Activated T-cell treated with anti-CD3 and anti-CD28 coated beads, Interleukin-2, amount 50 U/mL, for 1 hour (primary cell): ENCODE results near the gene FAXDC2.

Source experiments
- DNase-seq: peaks from one replicate; pipeline ENCODE4 v3.0.0-alpha.2; 2020

The FAXDC2 gene

DNA sequence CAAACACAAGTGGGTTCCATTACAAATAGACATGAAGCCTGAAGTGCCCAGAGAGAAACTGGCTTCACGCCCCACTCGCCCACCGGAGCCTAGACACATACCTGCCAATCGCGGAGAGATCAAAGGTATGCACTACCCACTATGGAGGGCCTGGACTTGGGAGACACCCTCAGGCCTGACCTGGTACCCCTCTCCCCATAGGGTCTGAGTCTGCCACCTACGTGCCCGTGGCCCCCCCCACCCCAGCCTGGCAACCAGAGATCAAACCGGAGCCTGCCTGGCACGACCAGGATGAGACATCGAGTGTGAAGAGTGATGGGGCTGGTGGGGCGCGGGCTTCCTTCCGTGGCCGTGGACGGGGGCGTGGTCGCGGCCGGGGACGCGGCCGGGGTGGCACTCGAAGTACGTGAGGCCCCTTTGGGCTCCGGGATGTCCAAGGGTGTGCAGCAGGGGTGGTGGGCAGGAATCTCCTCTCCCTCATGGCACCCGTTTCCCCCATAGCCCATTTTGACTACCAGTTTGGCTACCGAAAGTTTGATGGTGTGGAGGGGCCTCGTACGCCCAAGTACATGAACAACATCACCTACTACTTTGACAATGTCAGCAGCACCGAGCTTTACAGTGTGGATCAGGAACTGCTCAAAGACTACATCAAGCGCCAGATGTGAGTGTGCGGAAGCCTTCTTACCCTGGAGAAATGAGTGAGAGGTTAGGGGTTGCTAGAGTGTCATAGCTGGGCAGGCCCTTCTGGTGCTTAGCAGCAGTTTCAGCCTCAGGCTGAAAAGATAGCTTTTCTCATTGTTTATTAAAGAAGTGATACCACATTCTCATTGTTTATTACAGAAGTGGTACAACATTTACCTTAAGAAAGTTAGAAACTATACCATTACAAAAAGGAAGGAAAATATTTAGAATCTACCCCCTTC, 56.5 kb downstream of the FAXDC2 start:
- no peak for DNase-seq

DNA sequence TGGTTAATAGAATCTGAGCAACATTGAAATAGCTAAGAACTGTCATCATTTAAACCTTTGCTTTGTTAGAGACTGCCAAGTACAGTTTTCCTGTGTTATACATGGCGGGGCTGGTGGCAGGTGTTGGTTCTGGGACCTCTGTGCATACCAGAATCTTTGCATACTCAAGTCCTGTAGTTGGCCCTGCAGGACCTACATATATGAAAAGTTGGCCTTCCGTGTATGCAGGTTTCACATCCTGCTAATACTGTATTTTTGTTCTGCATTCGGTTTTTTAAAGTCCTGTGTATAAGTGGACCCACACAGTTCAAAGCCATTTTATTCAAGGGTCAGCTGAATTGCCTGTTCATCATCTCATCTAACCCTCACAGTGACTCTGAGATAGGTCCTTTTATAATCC, 58.9 kb downstream of the FAXDC2 start:
- DNase-seq = no peak

DNA sequence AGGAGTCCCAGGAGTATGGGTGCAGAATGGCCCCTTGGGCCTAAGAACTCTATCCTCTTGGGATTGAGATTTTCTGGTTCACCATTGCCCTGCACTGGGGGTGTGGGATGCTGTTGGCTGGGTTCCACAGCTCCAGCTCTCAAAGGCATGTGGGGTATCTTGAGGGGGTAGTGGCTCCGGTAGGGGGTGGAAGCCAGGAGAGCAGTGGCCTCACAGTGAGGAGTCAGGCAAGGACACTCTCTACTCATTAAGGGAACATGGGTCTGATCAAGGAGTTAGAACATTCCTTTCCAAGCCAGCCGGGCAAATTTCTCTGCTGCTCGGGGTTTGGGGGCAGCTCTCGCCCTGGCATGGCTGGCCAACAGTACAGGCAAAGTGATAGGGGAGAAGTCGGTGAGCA, 62.2 kb downstream of the FAXDC2 start:
- DNase-seq = no peak

DNA sequence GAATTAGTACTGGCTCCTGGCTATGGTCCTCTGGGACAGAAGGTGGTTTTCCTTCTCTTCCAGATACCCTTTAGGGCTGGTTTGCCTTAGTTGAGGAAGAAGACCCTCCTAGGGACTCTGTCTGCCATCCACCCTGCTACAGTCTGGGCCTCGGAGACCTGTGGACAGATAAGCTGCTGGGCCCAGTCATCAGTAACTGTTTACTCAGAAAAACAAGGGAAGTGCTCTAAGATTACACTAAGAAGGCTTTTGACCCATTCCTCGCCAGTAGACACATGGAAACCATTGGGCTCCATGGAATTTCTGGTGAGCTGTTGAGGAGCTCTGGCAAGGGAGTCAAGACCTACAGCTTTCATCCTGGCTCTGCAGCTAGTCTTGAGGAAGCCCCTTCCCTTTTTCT, 64.0 kb downstream of the FAXDC2 start:
- DNase-seq = no peak

DNA sequence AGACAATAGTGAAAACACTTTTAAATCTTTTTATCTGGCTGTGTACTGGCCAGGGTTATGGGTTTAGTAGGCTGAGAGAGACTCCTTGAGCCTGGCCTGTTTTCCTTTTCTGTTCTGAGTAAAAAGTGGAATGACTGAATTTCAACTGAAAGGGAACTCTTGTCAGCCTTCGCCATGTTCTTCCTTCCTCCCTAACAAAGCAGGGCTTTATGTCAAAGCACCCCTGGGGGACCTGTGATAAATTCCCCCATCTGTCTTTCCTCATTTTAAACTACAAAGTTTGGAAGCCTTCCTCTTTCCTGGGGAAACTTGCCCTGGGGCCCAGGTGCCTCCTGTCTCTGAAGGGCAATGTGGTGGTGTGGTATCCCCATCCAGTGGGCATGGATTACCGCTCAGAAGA, 65.5 kb downstream of the FAXDC2 start:
- DNase-seq = no peak

DNA sequence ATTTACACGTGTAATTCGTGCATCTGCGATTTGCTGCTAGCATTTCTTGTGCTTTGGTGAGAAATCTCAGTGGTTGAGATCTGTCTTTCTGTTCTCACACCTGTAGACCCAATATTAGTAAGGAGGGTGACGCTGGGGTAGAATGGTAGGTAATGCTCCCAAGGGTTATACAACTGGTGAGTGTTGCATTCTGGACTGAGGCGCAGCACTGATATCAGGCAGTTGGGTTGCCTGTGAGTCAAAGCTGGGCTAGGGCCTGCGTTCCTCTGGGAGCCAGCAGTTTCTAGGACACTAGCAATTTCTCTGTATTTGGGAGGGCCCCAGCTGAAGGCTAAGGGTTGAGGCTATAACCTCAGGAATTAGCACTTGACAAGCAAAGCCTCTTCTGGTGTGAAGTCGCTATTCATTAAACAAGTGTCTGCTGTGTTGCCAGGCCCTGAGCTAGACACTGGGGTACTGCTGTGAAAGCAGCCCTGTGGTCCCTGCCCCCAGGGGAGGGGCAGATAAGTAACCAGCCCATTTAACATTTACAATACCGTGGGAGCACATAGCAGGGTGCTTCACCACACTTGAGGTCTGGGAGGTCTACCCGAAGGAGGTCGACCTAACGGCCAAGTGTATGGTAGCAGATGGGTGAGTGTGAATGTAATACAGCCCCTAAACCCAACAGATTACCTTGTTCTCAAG, 66.5 kb downstream of the FAXDC2 start:
- DNase-seq = no peak

DNA sequence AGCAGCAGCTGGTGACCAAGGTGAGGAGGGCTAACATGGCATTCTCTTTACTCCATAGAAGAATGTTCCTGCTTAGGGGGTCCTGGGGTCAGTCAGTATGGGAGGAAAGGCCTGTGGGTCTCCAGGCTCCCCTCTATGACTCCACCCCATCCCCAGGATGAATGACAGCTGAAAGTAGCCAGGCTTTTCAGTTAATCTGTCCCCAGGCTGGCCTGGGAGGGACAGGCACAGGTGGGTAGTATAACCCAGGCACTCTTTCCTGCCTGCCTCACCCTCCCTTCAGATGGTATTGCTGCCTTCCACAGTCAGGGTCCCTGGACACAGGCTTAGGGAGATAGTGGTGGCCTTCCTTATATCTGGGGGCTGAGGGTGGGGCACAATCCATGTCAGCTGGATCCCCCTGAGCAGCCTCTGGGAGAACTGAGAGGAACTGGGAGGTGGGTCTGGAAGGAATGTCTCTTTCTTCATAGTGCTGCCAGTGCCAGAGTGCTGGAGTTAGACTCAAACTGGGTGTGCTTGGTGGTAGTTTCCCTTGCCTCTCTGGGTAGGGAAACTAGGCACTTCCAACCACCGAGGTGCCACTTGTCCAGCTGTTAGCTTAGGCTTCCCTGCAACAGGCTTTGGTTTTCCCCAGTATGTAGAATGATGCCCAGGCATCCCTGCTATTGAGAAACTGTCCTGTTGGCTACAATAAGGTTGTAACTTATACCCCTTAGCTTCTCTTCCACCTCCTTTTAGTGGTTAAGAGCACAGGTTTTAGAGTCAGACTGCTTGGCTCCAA, 67.4 kb downstream of the FAXDC2 start:
- no peak for DNase-seq

DNA sequence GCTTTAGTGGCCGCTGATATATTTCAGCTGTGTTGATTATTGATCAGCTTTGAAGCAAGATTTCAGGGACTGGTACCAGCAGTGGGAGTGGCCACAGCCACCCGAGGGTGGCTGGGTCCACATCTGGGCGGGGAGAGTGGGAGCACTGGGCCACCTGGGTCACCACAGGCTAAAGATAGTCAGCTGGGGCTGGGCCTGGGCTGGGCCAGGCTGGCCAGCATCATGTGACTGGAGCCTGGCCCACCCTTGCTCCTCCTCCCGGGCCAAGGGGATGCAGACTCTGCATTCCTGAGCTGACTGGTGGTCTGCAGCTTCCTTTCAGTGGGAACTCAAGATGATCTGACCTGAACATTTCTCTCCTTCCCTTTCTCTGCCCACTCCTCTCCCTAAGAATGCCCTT, 68.1 kb downstream of the FAXDC2 start:
- DNase-seq = no peak

DNA sequence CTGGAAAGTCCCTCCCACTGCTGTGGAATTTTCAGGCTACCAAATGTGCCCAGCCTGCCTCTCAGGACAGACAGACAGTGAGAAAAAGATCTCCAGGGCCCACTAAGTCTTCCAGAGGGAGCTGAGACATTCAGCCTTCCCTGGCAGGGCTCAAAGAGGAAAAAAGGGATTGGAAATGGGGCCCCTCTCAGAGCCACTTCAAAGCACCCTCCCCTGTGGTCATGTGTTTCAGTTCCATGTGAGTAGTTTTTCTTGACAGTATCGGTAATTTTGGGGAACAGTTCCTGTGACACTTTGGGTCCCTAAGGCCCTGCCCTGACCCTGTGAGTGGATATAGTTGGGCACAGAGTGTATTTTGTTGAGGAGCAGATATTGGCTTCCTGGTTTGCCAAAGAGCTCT, 70.3 kb downstream of the FAXDC2 start:
- DNase-seq = no peak

DNA sequence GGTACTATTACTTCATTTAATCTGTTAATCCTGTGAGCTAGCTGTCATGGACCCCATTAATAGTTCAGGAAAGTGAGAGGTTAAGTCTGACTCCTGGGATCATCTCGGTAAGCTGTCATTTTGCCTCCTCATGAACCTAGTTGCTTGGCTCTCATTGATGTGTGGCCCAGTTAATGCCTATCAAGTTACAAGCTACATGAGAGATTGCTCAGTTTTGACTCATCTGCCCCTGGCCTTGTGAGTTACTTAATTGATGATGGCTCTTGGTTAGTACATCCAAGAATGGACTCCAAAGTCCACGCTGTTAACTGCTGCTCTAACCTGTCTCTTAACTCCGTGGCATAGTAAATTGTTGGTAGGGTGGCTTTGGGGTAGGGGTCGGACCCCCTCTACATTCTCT, 71.3 kb downstream of the FAXDC2 start:
- no peak for DNase-seq

DNA sequence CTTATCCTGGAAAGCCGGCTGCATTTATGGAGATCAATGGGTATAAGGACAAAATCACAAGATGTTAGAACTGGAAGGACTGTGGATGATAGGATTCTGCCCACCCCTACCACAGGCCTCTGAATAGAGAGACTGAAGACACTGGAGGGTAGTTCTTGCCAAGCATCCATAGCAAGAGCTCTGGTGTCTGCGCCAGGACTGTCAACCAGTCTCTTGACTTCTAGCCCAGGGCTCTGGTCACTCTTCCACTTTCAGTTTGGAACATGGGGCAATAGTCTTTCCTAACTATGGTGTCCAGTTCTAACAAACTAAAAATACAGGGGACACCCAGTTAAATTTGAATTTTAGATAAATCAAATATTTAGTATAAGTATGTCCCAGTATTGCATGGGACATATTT, 71.9 kb downstream of the FAXDC2 start:
- DNase-seq = no peak

DNA sequence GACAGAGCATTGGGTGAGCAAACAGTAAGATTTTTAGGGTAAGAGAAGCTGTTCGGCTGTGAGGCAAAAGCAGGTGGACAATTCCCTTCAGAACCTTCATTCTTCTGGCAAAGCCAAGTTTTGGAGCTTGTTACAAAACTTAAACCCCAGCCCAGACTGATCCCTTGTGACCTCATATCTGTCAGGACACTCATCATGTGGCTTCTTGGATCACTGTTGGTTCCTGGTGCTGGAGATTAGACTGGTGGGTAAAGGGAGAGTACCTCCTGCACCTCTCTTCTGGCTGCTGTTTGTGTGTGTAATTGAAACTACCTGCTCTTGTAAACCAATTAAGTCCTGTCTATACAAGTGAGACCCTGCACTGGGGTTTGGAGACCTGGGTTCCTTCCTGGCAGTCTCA, 74.2 kb downstream of the FAXDC2 start:
- no peak for DNase-seq

DNA sequence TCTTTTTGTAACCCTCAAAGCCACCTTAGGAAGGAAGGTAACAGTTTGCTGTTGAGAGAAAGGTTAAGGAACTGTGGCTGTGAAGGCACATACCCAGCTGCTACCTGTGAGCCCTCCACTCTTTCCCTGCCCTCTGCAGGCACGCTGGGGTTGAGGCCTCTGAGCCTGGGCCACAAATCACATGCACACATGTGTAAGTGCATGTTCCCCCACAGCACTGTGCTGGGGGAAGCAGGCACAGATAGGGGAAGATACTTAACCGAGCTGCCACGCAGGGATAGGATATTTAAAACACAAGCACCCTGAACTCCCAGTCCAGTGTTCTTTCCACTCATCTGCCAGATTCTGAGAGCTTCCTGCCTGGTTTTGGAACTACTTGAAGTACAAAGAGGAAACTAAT, 77.1 kb downstream of the FAXDC2 start:
- no peak for DNase-seq

DNA sequence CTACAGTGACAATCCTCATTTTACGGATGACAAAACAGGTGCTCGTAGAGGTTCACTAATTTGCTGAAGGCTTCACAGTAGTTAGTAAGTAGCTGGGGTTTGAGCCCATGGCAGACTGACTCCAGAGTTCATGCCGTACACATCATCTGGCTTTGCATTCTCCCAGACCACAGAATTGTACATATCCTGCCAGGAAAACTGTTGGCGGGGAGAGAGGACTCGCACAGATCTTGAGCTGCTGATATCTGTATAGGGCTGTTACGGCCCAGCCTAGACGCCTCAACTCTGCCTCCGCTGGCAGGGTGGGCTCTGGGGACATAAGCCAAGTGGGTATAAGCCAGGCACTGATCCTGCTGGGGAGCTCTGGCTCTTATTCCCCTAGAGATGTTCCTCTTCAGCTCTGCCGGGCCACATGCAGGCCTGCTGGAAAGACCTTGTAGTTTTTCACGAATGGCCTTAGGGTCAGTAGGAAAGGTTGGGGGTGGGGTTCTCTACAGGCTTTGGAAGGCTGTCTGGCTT, 79.0 kb downstream of the FAXDC2 start:
- DNase-seq = no peak

DNA sequence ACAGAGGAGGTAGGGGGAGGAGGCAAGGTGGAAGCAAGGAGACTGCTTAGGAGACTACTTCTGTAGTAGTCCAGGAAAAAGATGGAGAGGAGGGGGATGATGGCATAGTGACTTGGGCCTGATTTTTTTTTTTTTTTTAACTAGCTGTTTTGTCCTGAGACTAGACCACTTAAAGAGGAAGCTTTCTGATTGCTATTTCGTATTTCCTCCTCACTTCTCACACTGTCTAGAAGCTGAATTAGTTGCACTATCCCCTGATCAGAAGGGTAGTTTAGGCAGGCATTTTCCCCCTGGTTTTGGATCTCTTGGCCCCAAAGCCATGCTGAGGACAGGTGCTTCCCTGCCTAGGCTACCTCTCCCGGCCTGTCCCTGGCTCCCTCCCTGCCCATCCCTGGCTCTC, 80.3 kb downstream of the FAXDC2 start:
- DNase-seq = no peak
